ENCODE measurements around the gene TTC3.
"Not testable (repeated sequence)": the region's sequence is repeated elsewhere in the genome, so short reads cannot be mapped to it uniquely, and the experiment has no call there.

TTC3 gene

DNA sequence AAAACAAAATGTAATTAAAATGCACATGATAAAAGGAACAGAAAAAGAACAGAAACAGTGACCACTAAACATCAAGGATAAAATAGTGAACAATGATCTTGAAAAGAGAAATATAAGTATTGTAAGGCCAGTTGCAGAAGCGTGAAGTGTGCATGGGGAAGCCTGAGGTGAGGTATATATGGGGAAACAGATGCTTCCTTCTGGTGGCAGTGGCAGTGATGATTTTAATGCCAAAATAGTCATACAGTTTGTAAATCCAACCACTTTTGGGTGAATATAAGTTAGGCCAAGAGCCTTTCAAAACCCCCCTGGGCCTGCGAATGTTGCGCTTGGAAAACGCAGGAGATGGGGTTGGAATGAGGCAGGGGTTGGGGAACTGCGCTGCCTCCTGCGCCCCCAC is 27.3 kb downstream of the TTC3 start:
- DNase-seq: no peak

DNA sequence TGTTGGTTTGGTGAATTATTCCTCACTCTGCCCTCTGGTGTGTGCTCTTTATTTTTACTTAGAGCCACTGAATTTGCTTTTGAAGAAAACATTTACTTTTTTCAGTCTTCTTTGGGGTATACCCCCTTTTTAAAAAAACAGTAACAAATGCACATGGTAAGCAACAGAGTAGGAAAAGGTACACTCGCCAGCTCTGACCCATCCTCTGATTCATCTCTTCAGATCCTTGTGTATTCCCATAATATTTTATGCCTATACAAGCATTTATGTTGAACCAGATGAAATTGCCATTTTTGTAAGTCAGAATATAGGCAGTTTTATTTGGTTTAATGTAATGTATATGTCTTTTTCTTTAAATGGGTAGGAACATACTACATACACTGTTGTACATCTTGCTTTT is 28.3 kb downstream of the TTC3 start:
- DNase-seq: no peak

DNA sequence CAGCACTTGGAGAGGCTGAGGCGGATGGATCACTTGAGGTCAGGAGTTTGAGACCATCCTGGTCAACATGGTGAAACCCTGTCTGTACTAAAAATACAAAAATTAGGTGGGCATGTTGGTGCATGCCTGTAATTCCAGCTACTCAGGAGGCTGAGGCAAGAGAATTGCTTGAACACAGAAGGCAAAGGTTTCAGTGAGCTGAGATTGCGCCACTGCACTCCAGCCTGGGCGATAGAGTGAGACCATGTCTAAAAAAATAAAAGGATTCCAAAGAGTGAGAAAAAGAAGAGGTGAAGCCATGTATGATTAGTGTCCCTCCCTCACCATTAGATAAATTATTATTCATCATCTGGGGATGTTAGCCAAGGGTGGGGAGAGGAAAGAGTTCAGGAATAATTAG is 29.7 kb downstream of the TTC3 start:
- DNase-seq: not testable (repeated sequence)

DNA sequence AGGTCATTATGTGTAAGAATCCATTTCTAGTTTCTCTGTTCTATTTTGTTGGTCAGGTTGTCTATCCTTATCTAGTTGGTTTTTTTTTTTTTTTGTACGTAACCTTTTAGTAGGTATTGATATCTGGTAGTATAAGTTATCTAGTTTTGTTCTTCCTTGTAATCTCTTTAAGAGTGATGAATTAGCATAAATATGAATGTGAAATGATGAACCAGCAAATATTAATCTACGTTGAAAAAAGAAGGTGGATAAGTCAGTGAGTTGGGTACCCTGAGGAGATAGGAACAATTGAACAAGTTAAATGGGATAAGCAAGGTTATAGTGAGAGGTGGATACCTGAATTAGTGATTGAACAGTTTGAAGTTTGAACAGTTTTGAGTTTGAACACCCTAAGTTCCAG is 33.9 kb downstream of the TTC3 start:
- no peak for DNase-seq

DNA sequence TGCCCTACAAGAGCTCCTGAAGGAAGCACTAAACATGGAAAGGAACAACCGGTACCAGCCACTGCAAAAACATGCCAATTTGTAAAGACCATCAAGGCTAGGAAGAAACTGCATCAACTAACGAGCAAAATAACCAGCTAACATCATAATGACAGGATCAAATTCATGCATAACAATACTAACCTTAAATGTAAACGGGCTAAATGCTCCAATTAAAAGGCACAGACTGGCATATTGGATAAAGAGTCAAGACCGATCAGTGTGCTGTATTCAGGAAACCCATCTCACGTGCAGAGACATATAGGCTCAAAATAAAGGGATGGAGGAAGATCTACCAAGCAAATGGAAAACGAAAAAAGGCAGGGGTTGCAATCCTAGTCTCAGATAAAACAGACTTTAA is 38.0 kb downstream of the TTC3 start:
- not testable (repeated sequence) for DNase-seq

DNA sequence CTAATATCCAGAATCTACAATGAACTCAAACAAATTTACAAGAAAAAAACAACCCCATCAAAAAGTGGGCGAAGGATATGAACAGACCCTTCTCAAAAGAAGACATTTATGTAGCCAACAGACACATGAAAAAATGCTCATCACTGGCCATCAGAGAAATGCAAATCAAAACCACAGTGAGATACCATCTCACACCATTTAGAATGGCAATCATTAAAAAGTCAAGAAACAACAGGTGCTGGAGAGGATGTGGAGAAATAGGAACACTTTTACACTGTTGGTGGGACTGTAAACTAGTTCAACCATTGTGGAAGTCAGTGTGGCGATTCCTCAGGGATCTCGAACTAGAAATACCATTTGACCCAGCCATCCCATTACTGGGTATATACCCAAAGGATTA is 41.2 kb downstream of the TTC3 start:
- not testable (repeated sequence) for DNase-seq

DNA sequence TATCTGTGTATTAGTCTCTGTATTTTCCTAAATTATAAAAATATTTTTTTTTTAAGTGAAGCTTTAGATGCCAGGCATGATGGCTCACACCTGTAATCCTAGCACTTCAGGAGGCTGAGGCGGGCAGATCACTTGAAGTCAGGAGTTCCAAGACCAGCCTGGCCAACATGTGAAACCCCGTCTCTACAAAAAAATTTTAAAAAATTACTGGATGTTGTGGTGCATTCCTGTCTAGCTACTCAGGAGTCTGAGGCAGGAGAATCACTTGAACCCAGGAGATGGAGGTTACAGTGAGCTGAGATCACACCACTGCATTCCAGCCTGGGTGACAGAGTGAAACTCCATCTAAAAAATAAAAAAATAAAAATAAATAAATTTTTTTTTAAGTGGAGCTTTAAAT is 43.4 kb downstream of the TTC3 start:
- DNase-seq: not testable (repeated sequence)

DNA sequence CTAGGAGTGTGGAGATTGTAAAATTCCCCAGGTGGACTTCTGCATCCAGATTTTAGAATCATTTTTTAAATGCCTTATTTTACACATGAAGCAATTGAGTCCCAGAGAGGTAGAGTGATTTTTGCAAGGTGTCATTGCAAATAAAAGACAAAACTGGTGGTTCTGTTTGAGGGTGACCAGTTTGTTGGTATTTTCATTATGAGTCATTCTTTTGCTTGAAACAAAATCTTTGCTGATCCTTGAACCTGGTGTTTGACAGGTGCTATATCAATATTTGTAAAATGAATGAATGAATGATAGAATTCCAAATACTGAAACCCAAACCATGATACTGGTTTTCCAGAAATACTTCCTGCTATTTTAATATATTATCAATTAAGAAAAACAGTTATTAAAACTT is 44.1 kb downstream of the TTC3 start:
- no peak for DNase-seq

DNA sequence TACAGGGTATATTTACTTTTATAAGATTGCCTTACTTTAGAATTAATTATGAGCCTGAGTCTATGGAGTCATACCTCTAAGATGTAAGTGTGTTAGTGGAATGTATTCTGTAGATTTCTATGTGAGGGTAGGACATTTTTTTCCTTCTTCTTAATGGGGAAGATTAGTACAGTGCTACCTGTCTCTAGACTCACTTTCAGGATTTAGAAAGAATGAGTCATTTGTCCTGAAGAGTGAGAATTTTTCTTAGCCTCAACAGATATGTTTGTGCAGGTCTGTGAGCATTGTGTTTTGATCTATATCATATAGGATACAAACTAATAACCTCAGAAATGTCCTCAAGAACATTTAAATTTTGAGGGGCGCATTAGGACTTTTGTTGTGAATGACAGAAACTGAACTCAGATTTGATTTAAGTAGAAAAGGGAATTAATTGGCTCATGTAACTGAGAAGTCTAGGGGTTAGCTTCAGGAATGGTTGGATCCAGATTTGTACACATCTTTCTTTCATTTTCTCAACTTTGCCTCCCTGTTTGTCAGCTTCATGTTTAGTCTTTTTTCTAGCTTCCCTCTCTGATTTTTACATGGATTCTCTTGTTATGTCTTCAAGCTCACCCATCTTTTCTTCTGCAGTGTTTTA is 45.3 kb downstream of the TTC3 start:
- no peak for DNase-seq

DNA sequence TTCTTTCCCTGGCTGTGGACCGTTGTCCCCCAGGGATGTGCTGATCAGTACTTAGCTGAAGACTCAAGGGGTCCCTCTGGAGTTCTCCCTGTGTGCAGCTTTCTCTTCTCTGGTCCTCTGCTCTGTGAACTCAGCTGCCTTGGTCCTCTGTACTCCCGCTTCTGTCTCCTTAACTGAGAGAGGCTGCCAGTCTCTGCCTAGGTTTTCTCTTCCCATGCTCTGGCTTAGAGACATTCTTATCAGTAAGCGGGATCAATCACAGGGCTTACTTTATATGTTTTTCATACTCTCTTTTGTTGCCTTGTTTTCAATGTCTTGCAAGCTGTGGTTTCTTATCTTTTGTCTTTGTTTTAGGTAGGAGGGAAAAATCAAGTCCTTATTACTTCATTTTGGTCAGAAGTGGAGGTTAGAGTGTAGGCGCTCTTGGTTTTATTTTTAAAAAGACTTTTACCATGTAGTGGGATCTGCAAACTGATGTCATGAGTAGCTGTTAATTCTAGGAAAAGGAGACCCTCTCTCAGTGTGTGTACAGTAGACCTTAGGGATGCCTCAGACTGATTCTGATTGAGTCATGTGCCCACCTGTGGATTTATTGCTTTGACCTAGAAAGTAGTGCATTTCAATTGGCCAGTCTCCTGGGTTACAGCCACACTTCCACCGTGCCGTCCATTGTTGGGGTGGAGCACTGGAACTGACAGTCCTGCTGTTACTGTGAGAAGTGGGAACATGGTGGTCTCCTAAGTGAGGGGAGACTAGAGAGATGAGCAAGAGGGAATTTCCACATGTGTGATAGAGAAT is 46.6 kb downstream of the TTC3 start:
- DNase-seq: no peak

DNA sequence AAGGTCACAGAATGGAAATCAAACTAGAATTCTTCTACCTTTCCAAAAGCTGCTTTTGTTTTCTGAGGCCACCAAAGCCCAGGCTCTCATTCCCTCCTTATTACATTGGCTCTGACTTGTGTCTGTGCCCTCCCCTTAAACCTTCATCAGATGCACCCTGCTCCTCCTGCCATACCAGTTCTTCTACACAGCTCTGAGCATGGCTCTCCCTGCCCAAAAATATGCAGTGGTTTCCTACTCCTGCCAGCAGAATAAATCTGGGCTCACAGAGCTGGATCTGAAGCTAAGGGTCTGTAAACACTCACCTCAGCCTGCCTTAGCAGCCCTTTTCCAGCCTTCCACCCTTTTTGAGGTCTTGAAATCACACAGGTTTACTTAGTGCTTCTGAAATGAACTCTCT is 55.0 kb downstream of the TTC3 start:
- DNase-seq: no peak

DNA sequence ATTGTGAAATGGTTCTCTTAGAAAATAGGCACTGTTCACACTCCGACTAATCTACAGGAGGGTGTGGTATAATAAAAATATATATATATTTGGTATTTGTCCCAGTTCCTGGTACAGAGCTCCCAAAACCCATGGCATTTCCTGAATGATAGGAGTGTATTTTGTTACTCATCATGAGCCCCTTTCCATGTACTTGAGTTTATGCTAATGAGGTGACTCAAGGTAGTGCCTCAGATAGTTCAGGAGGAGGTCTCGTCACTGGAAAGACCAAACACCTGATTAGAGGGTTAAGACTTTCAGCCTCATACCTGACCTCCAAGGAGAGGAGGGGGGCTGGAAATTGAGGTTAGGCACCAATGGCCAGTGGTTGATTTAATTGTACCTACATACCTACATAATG is 57.9 kb downstream of the TTC3 start:
- DNase-seq: no peak

DNA sequence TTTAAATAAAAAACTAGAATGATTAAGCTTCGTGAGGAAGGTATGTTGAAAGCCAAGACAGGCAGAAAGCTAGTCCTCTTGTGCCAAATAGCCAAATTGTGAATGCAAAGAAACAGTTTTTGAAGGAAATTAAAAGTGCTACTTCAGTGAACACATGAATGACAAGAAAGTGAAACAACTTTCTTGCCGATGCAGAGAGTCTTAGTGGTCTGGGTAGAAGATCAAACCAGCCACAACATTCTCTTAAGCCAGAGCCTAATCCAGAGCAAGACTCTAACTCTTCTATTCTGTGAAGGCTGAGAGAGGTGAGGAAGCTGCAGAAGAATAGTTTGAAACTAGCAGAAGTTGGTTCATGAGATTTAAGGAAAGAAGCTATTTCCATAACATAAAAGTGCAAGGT is 63.2 kb downstream of the TTC3 start:
- DNase-seq: no peak

DNA sequence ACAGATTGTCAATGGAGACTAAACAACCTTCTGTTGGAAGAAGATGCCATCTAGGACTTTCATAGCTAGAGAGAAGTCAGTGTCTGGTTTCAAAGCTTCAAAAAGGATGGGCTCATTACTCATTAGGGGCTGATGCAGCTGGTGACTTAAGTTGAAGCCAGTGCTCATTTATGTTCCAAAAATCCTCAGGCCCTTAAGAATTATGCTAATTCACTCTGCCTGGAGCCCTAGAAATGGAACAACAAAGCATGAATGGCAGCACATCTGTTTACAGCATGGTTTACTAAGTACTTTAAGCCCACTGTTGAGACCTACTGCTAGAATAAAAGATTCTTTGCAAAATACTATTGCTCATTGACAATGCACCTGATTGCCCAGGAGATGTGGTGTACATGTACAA is 63.7 kb downstream of the TTC3 start:
- DNase-seq: no peak

DNA sequence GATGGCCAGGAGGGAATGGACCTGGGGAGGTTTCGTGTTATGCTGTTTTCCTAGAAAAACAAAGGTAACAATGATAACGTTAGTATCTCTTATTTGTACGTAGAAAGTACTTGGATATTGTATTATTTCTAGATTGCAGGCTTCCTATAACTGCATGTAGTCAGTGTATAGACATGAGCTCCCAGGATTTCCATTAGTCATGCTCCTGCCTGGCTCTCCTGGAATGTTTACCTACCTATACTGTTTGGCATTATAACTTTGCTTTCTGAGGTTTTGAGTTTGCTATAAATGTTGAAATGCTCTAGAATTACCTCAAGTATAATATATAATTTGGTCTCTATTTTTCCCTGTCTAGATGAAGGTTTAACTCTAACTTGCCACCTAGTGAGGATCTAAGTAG is 66.1 kb downstream of the TTC3 start:
- no peak for DNase-seq

DNA sequence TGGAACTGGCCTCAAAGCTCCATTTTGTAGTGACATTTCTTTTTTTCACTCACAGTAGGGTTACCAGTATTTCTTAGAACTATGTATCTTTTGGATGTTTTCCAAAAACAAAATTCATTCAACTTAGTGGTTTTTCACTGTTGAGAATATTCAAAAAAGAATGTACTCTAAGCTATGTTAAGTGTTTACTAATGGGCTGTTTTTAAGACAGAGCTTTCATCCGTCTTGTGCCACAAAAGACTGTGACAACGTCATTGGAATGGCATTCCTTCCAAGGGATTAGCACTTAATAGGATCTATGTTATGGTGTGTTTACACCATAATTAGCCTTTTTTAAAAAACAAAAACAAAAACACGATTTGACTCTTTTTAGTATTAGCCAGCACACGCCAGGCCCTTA is 66.8 kb downstream of the TTC3 start:
- no peak for DNase-seq

DNA sequence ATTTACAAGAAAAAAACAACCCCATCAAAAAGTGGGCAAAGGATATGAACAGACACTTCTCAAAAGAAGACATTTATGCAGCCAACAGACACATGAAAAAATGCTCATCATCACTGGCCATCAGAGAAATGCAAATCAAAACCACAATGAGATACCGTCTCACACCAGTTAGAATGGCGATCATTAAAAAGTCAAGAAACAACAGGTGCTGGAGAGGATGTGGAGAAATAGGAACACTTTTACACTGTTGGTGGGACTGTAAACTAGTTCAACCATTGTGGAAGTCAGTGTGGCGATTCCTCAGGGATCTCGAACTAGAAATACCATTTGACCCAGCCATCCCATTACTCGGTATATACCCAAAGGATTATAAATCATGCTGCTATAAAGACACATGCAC is 70.3 kb downstream of the TTC3 start:
- not testable (repeated sequence) for DNase-seq

DNA sequence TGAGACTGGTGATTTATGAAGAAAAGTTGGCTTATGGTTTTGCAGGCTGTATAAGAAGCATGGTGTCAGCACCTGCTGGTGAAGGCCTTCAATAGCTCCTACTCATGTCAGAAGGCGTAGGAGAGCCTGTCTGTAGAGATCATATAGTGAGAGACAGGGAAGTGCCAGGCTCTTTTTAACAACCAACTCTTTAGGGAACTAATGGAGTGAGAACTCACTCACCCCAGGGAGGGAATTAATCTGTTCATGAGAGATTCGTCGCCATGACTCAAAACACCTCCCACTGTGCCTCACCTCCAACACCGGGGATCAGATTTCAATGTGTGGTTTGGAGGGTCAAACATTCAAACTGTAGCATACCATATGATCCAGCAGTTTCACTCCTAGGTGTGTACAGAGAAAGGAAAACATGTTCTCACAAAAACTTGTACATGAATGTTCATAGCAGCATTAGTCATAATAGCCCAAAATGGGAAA is 72.6 kb downstream of the TTC3 start:
- DNase-seq: no peak

DNA sequence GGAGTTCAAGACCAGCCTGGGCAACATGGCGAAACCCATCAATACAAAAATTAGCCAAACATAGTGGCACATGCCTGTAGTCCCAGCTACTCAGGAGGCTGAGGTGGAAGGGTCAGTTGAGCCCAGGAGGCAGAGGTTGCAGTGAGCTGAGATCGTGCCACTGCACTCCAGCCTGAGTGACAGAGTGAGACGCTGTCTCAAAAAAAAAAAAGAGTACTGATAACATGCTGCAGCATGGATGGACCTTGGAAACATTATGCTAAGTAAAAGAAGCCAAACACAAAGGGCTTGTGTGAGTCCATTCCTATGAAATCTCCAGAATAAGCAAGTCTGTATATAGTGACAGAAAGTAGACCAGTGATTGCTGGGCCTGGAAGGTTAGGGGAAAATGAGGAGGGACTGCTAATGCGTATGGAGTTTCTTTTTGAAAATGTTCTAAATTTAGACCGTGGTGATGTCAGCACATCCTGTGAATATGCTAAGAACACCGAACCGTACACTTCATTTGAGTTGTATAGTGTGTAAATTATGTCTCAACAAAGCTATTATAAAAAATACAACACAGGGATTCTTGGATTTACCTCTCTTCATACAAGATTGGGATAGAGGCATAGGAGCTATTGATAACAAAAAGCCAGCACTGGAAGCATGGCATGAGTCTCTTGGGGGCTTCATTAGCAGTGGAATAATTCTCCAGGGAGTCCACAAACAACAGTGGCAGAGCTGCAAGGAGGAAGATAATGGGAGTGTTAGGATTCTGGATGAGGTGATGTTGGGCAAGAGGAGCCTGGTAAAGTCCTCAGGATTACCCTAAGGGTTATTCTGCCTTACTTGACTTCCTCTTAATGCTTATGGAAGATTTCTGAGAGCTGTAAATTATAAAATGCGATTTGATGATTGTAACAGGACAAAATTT is 73.5 kb downstream of the TTC3 start:
- DNase-seq: no peak

DNA sequence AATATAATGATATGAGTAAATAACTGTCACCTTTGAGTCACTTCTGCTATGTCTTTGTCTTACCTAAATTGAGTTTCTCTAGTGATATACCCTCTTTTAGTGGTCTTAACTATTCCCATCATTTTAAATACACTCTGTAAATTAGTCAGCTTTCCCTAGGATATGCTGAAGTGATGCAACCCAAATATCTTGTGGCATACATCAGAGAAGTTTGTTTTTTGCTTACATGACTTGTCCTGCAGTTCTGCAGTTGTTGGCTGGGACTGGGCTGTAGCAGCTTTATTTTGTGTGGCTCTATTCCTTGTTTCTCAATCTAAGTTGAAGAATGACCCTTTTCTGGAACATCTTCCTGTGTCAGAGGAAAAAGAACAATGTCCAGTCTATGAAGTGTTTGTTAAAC is 76.4 kb downstream of the TTC3 start:
- no peak for DNase-seq

DNA sequence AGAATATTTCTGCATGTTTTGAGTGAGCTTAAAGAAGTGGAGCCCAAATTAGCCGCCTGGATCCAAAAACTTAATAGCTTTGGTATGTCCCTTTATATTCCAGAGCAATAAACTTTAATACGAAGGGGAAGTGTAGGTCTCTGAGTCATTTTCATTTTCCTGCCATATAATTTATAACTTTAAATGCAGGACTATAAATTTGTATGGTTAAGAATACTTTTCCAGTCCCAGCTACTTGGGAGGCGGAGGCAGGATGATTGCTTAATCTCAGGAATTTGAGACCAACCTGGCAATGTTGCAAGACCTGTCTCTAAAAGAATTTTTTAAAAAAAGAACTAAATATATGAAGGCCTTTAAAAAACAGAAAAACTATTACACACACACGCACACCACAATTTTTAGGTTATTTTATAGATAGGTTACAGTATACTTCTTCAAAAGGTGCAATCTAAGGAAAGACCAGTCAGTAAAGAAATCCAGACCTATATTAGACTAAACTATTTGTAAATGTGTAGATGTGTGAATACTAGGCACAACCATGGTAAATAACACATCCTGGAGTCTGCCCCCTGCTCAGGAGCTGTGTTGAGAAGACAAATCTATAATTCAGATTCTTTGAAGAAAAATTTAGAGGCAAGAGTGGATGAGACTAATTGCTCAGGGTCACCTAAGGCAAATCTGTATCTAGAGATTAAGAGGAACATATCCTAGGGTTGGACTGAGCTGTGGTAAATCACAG is 80.3 kb downstream of the TTC3 start:
- DNase-seq: no peak

DNA sequence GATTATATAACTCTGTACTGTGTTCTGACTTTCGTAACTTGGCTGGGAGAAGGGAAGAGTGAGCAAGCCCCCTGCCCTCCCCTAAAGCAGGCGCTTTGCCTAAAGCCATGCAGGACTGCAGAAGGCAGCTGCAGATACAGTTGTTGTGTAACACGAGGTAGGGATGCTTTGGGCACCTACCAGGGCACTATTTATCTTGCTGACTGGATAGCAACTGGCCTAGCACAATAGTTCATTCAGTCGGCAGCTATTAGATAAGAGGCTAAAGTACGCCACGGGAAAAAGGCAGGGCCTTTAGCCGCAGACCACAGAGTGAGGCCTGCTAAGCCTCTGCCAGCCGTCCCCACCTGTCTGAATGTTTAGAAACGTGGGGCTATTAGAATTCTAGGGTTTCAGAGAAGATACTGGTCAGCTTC is 80.9 kb downstream of the TTC3 start:
- DNase-seq: no peak

DNA sequence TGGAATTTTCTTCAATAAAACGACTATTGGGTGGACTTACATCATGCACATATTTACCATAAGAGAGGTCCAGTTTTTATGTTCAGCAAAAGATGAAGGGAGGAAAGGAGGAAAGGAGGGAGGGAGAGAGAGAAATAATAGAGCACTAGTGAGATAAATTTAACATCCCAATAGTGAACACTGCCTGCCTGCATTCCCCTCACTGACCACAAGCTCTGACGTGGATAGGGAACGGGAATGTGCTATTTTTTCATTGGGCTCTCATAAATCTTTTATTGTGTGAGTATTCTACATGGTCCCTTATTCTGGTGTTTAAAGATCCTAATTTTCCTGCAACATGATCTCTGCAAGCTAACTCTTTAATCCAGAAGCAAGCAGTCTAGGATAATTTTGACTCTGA is 82.1 kb downstream of the TTC3 start:
- no peak for DNase-seq

Measured in GOT3 (cell line).